Measurements from ENCODE around the gene GUCA1A. TPM values are rescaled to one million over a fixed set of nuclear protein-coding genes. Genes with fewer than 3 reads are reported as not detected.

Gene GUCA1A
- total RNA-seq, 1 experiment from 2014 or later, result 17.2 TPM

- Mint-ChIP-seq H3K4me3 (no peak overlapping the region), H3K4me1 (peaks cover 28 to 45% of the 10 kb centered on the region in 2 experiments), H3K9me3 (no peaks in the 10 kb centered on the region), H3K27me3 (ENCODE audit: low read depth) (peaks cover 30% of the 10 kb centered on the region), H3K27ac (no peak overlapping the region), H3K36me3 (ENCODE audit: insufficient read depth in 1 of 3, low read depth in 3 of 3) (no peaks in the 10 kb centered on the region)
- no peak overlapping the region for H3K18ac ChIP-seq (ENCODE audit: insufficient read length, low read depth, low read length)
- no peaks in the 10 kb centered on the region for H4K20me1 ChIP-seq (ENCODE audit: control insufficient read depth, insufficient read depth, insufficient read length)
- DNase-seq, result no peak
- no peak overlapping the region for H3K4ac ChIP-seq (ENCODE audit: low read depth, low read length)
- H3K23me2 ChIP-seq (ENCODE audit: insufficient read length, low read depth, low read length, poor library complexity, severe bottlenecking), result no peaks in the 10 kb centered on the region
- no peak overlapping the region for H4K91ac ChIP-seq (ENCODE audit: insufficient read length, low read depth, low read length)
- TF ChIP-seq, protein P1, sequence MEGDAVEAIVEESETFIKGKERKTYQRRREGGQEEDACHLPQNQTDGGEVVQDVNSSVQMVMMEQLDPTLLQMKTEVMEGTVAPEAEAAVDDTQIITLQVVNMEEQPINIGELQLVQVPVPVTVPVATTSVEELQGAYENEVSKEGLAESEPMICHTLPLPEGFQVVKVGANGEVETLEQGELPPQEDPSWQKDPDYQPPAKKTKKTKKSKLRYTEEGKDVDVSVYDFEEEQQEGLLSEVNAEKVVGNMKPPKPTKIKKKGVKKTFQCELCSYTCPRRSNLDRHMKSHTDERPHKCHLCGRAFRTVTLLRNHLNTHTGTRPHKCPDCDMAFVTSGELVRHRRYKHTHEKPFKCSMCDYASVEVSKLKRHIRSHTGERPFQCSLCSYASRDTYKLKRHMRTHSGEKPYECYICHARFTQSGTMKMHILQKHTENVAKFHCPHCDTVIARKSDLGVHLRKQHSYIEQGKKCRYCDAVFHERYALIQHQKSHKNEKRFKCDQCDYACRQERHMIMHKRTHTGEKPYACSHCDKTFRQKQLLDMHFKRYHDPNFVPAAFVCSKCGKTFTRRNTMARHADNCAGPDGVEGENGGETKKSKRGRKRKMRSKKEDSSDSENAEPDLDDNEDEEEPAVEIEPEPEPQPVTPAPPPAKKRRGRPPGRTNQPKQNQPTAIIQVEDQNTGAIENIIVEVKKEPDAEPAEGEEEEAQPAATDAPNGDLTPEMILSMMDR (conservative IDR thresholded peaks at IDR 0.05), result no peak
- no peak overlapping the region for H2BK20ac ChIP-seq (ENCODE audit: low read depth, low read length, poor library complexity, severe bottlenecking)
- no peak overlapping the region for H3K4me2 ChIP-seq (ENCODE audit: insufficient read depth, insufficient read length, low read length)
- no peak overlapping the region for H2BK15ac ChIP-seq (ENCODE audit: low read depth, low read length)
- no peak overlapping the region for H3K14ac ChIP-seq (ENCODE audit: insufficient read depth, low read length)
- H4K5ac ChIP-seq (ENCODE audit: insufficient read length, low read depth, low read length), result no peak overlapping the region
- no peak overlapping the region for H3K56ac ChIP-seq (ENCODE audit: insufficient read length, low read depth, low read length)
- H3K27ac ChIP-seq (ENCODE audit: insufficient read length, low read depth, low read length), result no peak overlapping the region
- no peak overlapping the region for H4K8ac ChIP-seq (replicated peaks; ENCODE audit: insufficient read length, low read depth, low read length)
- H2BK120ac ChIP-seq (ENCODE audit: low read depth, low read length, poor library complexity, severe bottlenecking), result no peak overlapping the region
- H3K79me1 ChIP-seq (ENCODE audit: insufficient read depth, low read depth, low read length, poor library complexity, severe bottlenecking), result no peaks in the 10 kb centered on the region
- no peaks in the 10 kb centered on the region; the same call in 1 of the 2 replicates for H3K4me1 ChIP-seq (ENCODE audit: insufficient read depth, low read length)
- H2BK5ac ChIP-seq (ENCODE audit: insufficient read length, low read length), result no peak overlapping the region
- no peaks in the 10 kb centered on the region for H3K9me3 ChIP-seq (ENCODE audit: control insufficient read depth, low read depth, low read length)
- H3K9ac ChIP-seq (ENCODE audit: extremely low read depth, insufficient read length, low read length), result no peak overlapping the region
- no peak overlapping the region for H2AK5ac ChIP-seq (ENCODE audit: insufficient read length, low read length)
- H3K79me2 ChIP-seq (ENCODE audit: insufficient read depth, low read length), result no peaks in the 10 kb centered on the region
- H2AFZ ChIP-seq (ENCODE audit: low read length), result no peak overlapping the region
- peaks cover 2% of the 10 kb centered on the region; the same call in 1 of the 2 replicates for H3K27me3 ChIP-seq (ENCODE audit: insufficient read depth, low read length)
- no CpG with 5 or more reads among the region's 2 CpGs for WGBS (ENCODE audit: extremely low coverage, insufficient read length, low lambda C conversion rate)
- no peak overlapping the region for H3T11ph ChIP-seq (ENCODE audit: low read length)
- H2BK12ac ChIP-seq (ENCODE audit: insufficient read length, low read depth, low read length), result no peak overlapping the region
- H3K23ac ChIP-seq (ENCODE audit: insufficient read length, low read depth, low read length), result no peak overlapping the region
These were observed 15.2 kb upstream of the GUCA1A start for GRCh38 chr6:42158011-42158410.
